GM13976 (cell line): ENCODE results near the gene KCNH3.

ENCODE experiments used
- DNase-seq: peaks from one replicate; pipeline ENCODE4 v3.0.0; 2012; ENCODE audit warnings: low spot score
- CTCF ChIP-seq: IDR thresholded peaks from 2 replicates; pipeline ENCODE4 v1.5.1; 2012; ENCODE audit warnings: borderline replicate concordance, mild to moderate bottlenecking; ENCODE audit not compliant: insufficient read depth; ENCODE audit errors: extremely low read depth, missing control alignments, control extremely low read depth
- in situ Hi-C: fragments of 300-500 bp; cut with MboI; formaldehyde crosslinking; loops from one replicate; pipeline ENCODE4 v1.12.0; 2022; ENCODE audit warnings: low sequenced_read_pairs, mixed read lengths, inconsistent platforms; ENCODE audit not compliant: unreplicated experiment

KCNH3 gene

DNA sequence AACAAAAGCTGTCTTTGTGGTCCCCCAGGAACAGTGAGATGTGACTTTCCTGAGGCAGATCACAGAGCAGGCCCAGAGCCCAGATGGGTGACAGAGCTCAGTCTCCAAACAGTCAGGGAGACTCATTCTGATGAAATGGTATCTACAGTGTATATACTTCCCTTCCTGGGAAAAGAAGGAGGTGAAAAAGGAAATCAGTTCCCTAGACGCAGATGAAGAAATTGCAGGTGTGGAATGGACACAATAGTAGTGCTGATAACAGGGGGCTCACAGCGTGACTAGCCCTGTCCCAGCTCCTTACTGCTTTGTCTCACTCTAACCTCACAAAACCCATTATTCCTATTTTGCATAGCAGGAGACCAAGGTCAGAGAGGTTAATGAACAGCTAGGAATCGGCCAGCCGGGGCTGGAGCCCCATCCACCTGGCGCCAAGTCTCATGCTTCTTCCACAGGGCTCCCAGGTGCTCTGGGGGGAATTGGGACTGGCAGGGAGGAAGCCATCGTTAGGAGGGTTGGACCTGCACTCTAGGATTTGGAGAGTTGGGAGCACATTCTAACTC, 11.9 kb downstream of the KCNH3 start:
- in situ Hi-C loops: no loop called here
- no peak for DNase-seq
- TF ChIP-seq CTCF: no peak

DNA sequence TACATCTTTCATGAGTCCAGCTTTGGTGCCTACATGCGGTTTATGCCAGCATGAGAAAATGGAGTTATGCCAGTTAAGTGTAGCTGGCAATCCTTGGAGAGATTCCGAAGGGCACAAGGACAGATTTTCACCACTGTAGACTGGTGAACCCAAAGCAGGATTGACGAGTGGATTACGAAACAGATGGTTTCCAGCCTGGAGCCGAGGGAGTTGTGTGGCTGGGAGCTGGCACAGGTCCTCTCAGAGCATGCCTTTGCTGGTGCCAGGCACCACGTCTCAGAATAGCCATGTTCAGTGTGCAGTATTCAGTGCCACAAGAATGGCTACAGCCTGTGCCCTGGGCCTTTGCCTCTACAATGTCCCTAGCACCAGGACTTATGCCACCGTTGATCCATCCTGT, 13.2 kb downstream of the KCNH3 start:
- no peak for TF ChIP-seq CTCF
- in situ Hi-C loops: no loop called here
- DNase-seq: no peak

DNA sequence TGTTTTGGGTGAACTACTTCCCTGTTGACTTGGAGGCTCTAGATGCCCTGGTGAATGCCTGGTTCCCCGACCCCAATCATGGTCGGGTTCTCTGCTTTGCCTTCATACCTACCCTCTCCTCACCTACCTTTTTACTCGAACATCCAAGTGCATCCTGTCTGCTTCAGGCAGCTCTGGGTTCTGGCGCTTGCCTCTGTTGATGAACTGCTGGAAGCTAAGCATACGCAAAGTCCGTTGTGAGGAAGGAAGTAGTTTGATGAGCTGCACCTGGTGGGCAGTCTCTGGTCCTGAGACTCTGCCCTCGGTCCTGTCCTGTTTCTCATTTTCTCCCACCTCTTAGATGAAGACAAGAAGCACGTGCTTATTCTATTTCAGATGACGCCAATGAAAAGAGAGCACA, 13.6 kb downstream of the KCNH3 start:
- DNase-seq: no peak
- in situ Hi-C loops: no loop called here
- no peak for TF ChIP-seq CTCF

DNA sequence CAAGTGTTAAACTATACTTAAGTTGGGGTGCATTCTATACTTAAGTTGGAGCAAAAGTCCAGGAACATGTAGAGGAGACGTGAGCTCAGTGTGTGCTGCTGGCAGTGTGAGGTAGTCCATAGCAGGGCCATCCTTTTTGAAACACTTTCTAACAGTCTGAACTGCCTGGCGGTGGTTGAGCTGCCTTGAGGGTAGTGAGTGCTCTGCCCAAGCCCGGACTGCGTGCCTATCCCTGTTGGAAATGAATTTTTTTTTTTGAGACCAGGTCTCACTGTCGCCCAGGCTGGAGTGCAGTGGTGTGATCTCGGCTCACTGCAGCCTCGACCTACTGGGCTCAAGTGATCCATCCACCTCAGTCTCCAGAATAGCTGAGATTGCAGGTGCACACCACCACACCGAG, 14.1 kb downstream of the KCNH3 start:
- no peak for TF ChIP-seq CTCF
- in situ Hi-C loops: no loop called here
- DNase-seq: no peak

GRCh38 chr12:49553512-49554088, 14.8 kb downstream of the KCNH3 start:
- TF ChIP-seq CTCF: peak; percentile 25
- in situ Hi-C loops: no loop called here
- peak; percentile 72 for DNase-seq

- DNase-seq: no peak
- TF ChIP-seq CTCF: no peak
- in situ Hi-C loops: no loop called here
Measured at GRCh38 chr12:49554266-49554665, 15.4 kb downstream of the KCNH3 start.
